ENCODE measurements around the gene MYO15A.
A peak's percentile ranks its signal among the peaks of the same experiment; 100 is the strongest.

Gene MYO15A

DNA sequence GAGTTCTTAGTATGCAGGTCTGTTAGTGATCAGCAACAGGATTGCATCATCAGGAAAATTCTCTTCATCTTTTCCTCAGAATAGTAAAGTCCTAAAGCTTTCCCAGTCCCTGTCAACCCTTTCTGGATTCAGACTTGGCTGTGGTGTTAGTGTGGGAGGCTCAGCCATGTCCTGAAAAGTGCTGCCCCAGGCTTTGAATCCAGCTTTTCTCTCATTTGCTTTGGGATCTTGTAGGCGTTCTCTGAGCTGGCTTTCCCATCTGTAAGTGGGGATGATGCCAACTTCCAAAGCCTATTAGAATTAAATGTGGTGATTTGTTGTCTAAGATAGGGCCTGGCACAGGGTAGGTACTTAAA is 78.0 kb downstream of the MYO15A start:
- peaks cover 80% of the 10 kb centered on the region for H3K4me1 ChIP-seq (ENCODE audit: insufficient read depth, low read length)
- peaks cover 71% of the 10 kb centered on the region for H4K20me1 ChIP-seq (ENCODE audit: insufficient read depth, low read length)
- ATAC-seq (ENCODE audit: insufficient read depth, low read depth) (no peak), DNase-seq (no peak)
- no peaks in the 10 kb centered on the region for H3K9me3 ChIP-seq (ENCODE audit: insufficient read depth, low read length, severe bottlenecking)
- H3K36me3 ChIP-seq (ENCODE audit: insufficient read depth, low read length) = peaks cover 70% of the 10 kb centered on the region
- peak overlapping the region; percentile 64 for H3K27ac ChIP-seq (ENCODE audit: low read length)
- H3K79me2 ChIP-seq (ENCODE audit: insufficient read depth, low read length) = peaks cover 82% of the 10 kb centered on the region
- H3K4me3 ChIP-seq (ENCODE audit: low read depth in 1 of 2, low read length in 2 of 2) = peak overlapping the region; percentile 42 to 94; a peak in 3 of 4 replicates
- TF ChIP-seq, protein P1, sequence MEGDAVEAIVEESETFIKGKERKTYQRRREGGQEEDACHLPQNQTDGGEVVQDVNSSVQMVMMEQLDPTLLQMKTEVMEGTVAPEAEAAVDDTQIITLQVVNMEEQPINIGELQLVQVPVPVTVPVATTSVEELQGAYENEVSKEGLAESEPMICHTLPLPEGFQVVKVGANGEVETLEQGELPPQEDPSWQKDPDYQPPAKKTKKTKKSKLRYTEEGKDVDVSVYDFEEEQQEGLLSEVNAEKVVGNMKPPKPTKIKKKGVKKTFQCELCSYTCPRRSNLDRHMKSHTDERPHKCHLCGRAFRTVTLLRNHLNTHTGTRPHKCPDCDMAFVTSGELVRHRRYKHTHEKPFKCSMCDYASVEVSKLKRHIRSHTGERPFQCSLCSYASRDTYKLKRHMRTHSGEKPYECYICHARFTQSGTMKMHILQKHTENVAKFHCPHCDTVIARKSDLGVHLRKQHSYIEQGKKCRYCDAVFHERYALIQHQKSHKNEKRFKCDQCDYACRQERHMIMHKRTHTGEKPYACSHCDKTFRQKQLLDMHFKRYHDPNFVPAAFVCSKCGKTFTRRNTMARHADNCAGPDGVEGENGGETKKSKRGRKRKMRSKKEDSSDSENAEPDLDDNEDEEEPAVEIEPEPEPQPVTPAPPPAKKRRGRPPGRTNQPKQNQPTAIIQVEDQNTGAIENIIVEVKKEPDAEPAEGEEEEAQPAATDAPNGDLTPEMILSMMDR (IDR thresholded peaks at IDR 0.05; ENCODE audit: borderline replicate concordance, extremely low read depth, low read length, poor library complexity, severe bottlenecking) = no peak
- TF ChIP-seq EZH2 (IDR thresholded peaks at IDR 0.05; ENCODE audit: borderline replicate concordance, low read depth, low read length, severe bottlenecking) = no peak
- no peak overlapping the region for H2AFZ ChIP-seq (ENCODE audit: low read depth, low read length)
- H3K4me2 ChIP-seq (ENCODE audit: insufficient read depth, low read length) = peak overlapping the region; percentile 97
- no peaks in the 10 kb centered on the region for H3K27me3 ChIP-seq (ENCODE audit: insufficient read depth, low read length, poor library complexity)
- peak overlapping the region; percentile 81 for H3K9ac ChIP-seq (ENCODE audit: low read depth, low read length)

DNA sequence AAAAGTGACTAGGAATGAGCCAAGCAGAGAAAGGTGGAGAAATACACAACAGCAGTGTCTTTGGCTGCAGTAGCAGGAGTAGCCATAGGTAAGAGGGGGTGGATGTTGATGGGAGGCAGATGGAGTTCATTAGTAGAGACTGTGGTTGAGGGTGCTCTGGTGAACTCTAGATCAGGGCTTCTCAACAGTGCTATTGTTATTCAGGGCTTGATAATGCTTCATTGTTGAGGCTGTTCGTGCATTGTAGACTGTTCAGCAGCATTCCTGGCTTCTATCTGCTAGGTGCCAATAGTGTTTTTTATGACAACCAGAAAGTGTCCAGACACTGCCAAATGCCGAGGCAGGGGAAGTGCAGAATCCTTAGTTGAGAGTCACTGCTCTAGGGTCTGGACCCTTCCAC is 78.7 kb downstream of the MYO15A start:
- H3K4me3 ChIP-seq (ENCODE audit: low read depth in 1 of 2, low read length in 2 of 2) = peak overlapping the region; percentile 42 to 94; a peak in 3 of 4 replicates
- H3K36me3 ChIP-seq (ENCODE audit: insufficient read depth, low read length) = peaks cover 75% of the 10 kb centered on the region
- no peak overlapping the region for H2AFZ ChIP-seq (ENCODE audit: low read depth, low read length)
- H3K4me2 ChIP-seq (ENCODE audit: insufficient read depth, low read length) = peak overlapping the region; percentile 97
- H3K9me3 ChIP-seq (ENCODE audit: insufficient read depth, low read length, severe bottlenecking) = no peaks in the 10 kb centered on the region
- H3K27ac ChIP-seq (ENCODE audit: low read length) = peak overlapping the region; percentile 64
- peaks cover 86% of the 10 kb centered on the region for H3K79me2 ChIP-seq (ENCODE audit: insufficient read depth, low read length)
- peaks cover 73% of the 10 kb centered on the region for H3K4me1 ChIP-seq (ENCODE audit: insufficient read depth, low read length)
- no peaks in the 10 kb centered on the region for H3K27me3 ChIP-seq (ENCODE audit: insufficient read depth, low read length, poor library complexity)
- DNase-seq (no peak), ATAC-seq (ENCODE audit: insufficient read depth, low read depth) (no peak)
- TF ChIP-seq, protein P1 (IDR thresholded peaks at IDR 0.05; ENCODE audit: borderline replicate concordance, extremely low read depth, low read length, poor library complexity, severe bottlenecking) = no peak
- no peak for TF ChIP-seq EZH2 (IDR thresholded peaks at IDR 0.05; ENCODE audit: borderline replicate concordance, low read depth, low read length, severe bottlenecking)
- peak overlapping the region; percentile 81 for H3K9ac ChIP-seq (ENCODE audit: low read depth, low read length)
- peaks cover 77% of the 10 kb centered on the region for H4K20me1 ChIP-seq (ENCODE audit: insufficient read depth, low read length)

DNA sequence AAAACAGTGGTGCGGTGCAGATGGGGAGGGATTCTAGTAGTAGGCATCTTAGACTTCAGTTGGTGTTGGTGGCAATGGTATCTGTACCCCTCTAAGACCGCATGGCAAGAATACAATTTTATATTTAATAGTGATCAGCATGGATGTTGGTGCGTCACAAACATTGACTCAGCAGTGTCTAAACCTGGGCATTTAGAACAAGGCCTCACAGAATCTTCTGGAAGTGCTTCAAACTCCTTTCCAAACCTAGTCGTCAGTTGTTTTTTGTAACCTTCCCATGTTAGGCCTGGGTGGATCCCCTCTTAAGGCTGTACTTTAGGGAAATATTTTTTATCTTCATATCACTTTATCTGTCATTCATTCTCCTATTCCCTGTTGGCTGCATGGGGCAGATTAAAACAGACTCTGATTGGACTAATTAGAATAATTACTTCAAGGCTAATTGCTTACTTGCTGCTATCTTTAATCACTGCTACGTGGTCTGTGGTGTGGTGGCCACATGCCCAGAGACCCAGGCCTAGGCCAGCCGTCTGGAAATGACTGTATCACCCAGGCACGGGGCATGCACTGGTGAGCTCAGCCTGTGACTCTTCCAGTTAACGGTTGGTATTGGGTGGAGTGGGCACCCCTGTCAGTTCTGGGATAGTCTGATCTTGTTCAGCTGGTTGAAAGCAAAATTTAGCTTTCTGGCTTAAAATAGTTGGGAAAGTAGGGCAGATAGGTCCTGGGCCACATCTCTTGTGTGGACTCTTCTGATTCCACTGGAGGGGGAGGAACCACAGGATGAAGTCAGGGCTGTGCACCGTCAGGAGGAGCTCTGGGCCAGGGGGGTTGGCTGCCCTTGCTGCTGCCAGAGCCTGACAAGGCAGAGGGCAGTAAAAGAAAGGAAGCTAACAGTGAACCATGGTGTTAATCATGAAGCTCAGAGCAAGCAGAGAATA is 79.5 kb downstream of the MYO15A start:
- Histone ChIP-seq H3K27me3 (ENCODE audit: insufficient read depth, low read length, poor library complexity) (no peaks in the 10 kb centered on the region), H3K27ac (ENCODE audit: low read length) (no peak overlapping the region), H3K79me2 (ENCODE audit: insufficient read depth, low read length) (peaks cover 94% of the 10 kb centered on the region), H2AFZ (ENCODE audit: low read depth, low read length) (no peak overlapping the region), H3K9ac (ENCODE audit: low read depth, low read length) (peak overlapping the region; percentile 81), H3K4me3 (ENCODE audit: low read depth in 1 of 2, low read length in 2 of 2) (peak overlapping the region; percentile 42 to 94; a peak in 3 of 4 replicates), H3K36me3 (ENCODE audit: insufficient read depth, low read length) (peaks cover 84% of the 10 kb centered on the region), H3K9me3 (ENCODE audit: insufficient read depth, low read length, severe bottlenecking) (no peaks in the 10 kb centered on the region), H3K4me1 (ENCODE audit: insufficient read depth, low read length) (peaks cover 68% of the 10 kb centered on the region), H3K4me2 (ENCODE audit: insufficient read depth, low read length) (peak overlapping the region; percentile 97), H4K20me1 (ENCODE audit: insufficient read depth, low read length) (peaks cover 85% of the 10 kb centered on the region)
- ATAC-seq (ENCODE audit: insufficient read depth, low read depth) (no peak), DNase-seq (no peak)
- no peak for TF ChIP-seq EZH2 (IDR thresholded peaks at IDR 0.05; ENCODE audit: borderline replicate concordance, low read depth, low read length, severe bottlenecking)
- TF ChIP-seq, protein P1 (IDR thresholded peaks at IDR 0.05; ENCODE audit: borderline replicate concordance, extremely low read depth, low read length, poor library complexity, severe bottlenecking) = no peak
